ENCODE results near the gene PDE10A. TPM values are rescaled to one million over a fixed set of nuclear protein-coding genes. Genes with fewer than 3 reads are reported as not detected.
A peak's percentile ranks its signal among the peaks of the same experiment; 100 is the strongest.
"Not testable (repeated sequence)": the region's sequence is repeated elsewhere in the genome, so short reads cannot be mapped to it uniquely, and the experiment has no call there.

Gene PDE10A
- total RNA-seq, 2 donors from 2014 or later, result not detected

- Mint-ChIP-seq H3K27me3 (peaks cover 5% of the 10 kb centered on the region), H3K4me3 (no peak overlapping the region), H3K36me3 (ENCODE audit: low read depth) (no peaks in the 10 kb centered on the region), H3K27ac (no peak overlapping the region), H3K4me1 (no peaks in the 10 kb centered on the region), H3K9me3 (no peaks in the 10 kb centered on the region)
- ATAC-seq (replicated peaks), result no peak
These were observed 28.8 kb downstream of the PDE10A start for GRCh38 chr6:165634101-165634880.

DNA sequence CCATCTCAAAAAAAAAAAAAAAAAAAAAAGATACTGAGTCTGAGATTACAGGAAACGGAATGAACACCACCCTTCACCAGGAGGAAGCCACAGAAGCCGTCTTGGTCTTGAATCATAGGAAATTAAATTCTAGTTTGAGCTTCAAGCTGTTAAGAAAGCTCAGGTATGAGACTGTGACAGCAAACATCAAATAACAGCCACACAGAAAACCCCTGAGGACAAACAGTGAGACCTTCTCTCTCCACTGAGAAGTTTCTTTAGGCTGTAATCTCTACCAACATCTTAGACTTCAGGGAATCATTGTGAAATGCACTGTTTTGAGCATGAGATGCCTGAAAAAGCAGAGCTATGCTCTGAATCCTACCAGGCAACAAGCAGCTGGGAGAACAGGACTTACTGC is 30.8 kb downstream of the PDE10A start:
- no peak overlapping the region for H3K27ac Mint-ChIP-seq
- H3K9me3 Mint-ChIP-seq, result no peaks in the 10 kb centered on the region
- H3K36me3 Mint-ChIP-seq (ENCODE audit: low read depth), result no peaks in the 10 kb centered on the region
- H3K27me3 Mint-ChIP-seq, result peaks cover 5% of the 10 kb centered on the region
- ATAC-seq (replicated peaks), result peak; percentile 28
- H3K4me3 Mint-ChIP-seq, result no peak overlapping the region
- H3K4me1 Mint-ChIP-seq, result no peaks in the 10 kb centered on the region

GRCh38 chr6:165630544-165630953 is 32.5 kb downstream of the PDE10A start:
- H3K9me3 Mint-ChIP-seq, result no peaks in the 10 kb centered on the region
- H3K27ac Mint-ChIP-seq, result no peak overlapping the region
- no peaks in the 10 kb centered on the region for H3K36me3 Mint-ChIP-seq (ENCODE audit: low read depth)
- H3K4me1 Mint-ChIP-seq, result no peaks in the 10 kb centered on the region
- H3K4me3 Mint-ChIP-seq, result no peak overlapping the region
- H3K27me3 Mint-ChIP-seq, result peaks cover 5% of the 10 kb centered on the region
- no peak for ATAC-seq (replicated peaks)

DNA sequence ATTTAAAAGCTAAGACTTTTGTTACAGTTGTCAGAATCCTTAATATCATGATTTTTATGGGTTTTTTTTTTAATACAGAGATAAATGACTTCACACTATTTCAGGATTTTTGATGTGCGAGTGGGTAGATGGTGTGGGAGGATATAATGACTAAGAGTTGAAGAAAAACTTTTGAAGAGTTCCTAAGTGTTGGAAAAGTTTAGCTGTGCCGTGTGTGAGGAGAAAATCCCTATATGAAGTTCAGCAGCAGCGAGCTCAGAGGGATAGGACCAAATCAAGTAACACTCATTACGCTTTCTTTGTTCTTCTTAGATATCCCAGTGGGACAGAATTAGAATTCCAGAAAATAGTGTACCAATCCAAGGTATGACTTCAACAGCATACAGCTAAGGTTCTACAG is 34.1 kb downstream of the PDE10A start:
- no peak for ATAC-seq (replicated peaks)
- Mint-ChIP-seq H3K27ac (no peak overlapping the region), H3K4me1 (no peaks in the 10 kb centered on the region), H3K27me3 (peaks cover 5% of the 10 kb centered on the region), H3K9me3 (peaks cover 4% of the 10 kb centered on the region), H3K4me3 (no peak overlapping the region), H3K36me3 (ENCODE audit: low read depth) (no peaks in the 10 kb centered on the region)

DNA sequence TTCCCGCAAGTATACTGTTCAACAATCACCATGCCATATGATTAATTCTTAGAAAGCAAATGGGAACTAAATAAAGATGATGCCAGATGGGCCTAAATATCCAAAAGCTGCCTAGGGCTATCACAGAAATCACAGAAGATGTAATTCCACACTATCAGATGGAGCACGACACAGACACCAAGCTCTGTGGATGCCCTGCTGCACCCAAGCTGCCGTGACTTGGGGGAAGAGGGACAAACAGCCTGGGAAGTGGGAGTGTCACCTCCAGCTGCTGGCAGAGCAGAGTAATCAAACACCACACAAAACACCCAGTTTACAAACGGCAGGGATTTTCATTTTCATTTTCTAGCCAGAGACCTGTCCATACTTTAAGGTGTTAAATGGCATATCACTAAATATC is 35.7 kb downstream of the PDE10A start:
- Mint-ChIP-seq H3K9me3 (peaks cover 7% of the 10 kb centered on the region), H3K36me3 (ENCODE audit: low read depth) (no peaks in the 10 kb centered on the region)

DNA sequence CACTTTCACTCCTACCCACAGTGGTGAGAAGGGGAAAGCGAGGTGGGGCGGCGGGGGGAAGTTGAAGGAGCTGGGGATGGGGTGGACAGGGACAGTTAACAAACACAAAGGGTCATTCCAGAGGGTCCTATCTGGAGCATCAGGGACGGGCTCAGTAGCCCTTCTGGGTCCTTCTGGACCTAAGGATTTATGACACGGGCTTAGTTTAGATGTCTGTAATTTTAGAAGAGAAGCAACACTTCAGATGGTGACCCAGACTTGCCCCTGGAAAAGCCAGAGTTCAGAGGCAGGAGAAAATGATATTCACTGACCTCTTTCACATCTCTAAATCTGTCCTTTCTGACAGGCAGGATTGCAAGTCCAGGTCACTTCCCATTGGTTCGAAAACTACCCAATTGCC is 36.3 kb downstream of the PDE10A start:
- Mint-ChIP-seq H3K4me3 (no peak overlapping the region), H3K27ac (no peak overlapping the region), H3K9me3 (peaks cover 7% of the 10 kb centered on the region), H3K4me1 (no peaks in the 10 kb centered on the region), H3K27me3 (no peaks in the 10 kb centered on the region), H3K36me3 (ENCODE audit: low read depth) (no peaks in the 10 kb centered on the region)
- no peak for ATAC-seq (replicated peaks)

More for the DNA sequence above, 35.7 kb downstream of the PDE10A start:
- Mint-ChIP-seq H3K4me1 (no peaks in the 10 kb centered on the region), H3K27ac (no peak overlapping the region), H3K4me3 (no peak overlapping the region), H3K27me3 (no peaks in the 10 kb centered on the region)
- ATAC-seq (replicated peaks), result no peak

GRCh38 chr6:165624871-165625639 is 38.0 kb downstream of the PDE10A start:
- no peak overlapping the region for H3K4me3 Mint-ChIP-seq
- H3K27me3 Mint-ChIP-seq, result no peaks in the 10 kb centered on the region
- no peaks in the 10 kb centered on the region for H3K36me3 Mint-ChIP-seq (ENCODE audit: low read depth)
- no peak for ATAC-seq (replicated peaks)
- peaks cover 7% of the 10 kb centered on the region for H3K9me3 Mint-ChIP-seq
- no peaks in the 10 kb centered on the region for H3K4me1 Mint-ChIP-seq
- H3K27ac Mint-ChIP-seq, result no peak overlapping the region

DNA sequence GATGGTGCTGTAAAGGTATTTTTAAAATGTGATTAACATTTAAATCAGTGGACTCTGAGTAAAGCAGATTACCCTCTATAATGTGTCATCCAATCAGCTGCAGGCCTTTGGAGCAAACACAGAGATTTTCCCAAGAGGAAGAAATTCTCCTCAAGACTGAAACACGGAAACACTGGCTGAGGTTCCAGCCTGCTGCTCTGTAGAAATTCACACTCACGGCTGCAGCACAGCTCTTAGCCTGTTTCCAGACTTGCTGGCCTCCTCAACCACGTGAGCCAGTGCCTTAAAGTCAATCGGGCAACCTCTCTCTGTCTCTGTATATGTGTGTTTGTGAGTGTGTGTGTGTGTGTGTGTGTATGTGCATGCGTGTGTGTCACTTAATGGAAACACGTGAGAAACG is 41.1 kb downstream of the PDE10A start:
- Mint-ChIP-seq H3K4me3 (no peak overlapping the region), H3K4me1 (no peaks in the 10 kb centered on the region), H3K9me3 (peaks cover 7% of the 10 kb centered on the region), H3K27me3 (no peaks in the 10 kb centered on the region), H3K27ac (no peak overlapping the region), H3K36me3 (ENCODE audit: low read depth) (no peaks in the 10 kb centered on the region)
- ATAC-seq (replicated peaks), result no peak

GRCh38 chr6:165618891-165619290 is 44.1 kb downstream of the PDE10A start:
- H3K4me1 Mint-ChIP-seq; ATAC-seq (replicated peaks); H3K27ac Mint-ChIP-seq; H3K9me3 Mint-ChIP-seq; H3K27me3 Mint-ChIP-seq; H3K4me3 Mint-ChIP-seq; H3K36me3 Mint-ChIP-seq (ENCODE audit: low read depth): not testable (repeated sequence)

DNA sequence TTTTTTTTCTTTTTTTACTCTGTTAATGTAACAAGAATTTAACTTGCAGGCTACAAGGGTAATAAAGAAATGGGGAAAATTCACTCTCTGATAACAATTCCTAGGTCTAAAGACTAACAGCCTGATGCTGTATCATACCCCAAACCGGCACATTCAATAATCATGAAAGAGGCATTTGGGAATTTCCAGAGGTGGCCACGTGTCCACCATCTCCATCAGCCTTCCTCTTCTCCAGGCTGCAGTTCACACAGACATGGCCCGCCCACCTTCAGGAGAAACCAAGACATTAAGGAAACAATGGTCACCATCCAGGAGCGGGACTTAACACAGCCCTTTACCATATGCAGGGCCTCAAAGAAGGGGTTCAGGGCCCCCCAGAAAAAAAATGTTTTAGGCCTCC is 44.8 kb downstream of the PDE10A start:
- Mint-ChIP-seq H3K9me3 (no peaks in the 10 kb centered on the region), H3K4me1 (no peaks in the 10 kb centered on the region), H3K27ac (no peak overlapping the region), H3K27me3 (no peaks in the 10 kb centered on the region), H3K4me3 (no peak overlapping the region), H3K36me3 (ENCODE audit: low read depth) (no peaks in the 10 kb centered on the region)
- ATAC-seq (replicated peaks), result no peak

DNA sequence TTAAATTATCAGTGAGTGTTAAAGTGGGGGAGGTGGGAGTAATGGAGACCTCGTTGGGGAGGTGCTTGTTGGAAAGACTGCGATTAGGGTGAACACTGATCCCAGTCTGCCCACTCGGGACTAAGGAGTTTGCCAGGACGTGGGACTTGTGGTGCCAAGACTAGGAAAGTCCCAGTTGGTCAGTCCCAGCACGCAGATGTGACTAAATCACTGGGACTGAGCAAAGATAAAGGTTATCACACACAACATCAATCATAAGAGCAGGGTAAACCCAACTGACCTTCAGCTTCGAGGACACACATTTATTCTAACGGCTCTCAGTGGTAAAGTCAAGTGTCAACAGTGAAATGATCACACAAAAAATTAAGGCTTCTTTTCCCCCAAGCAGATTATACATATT is 45.5 kb downstream of the PDE10A start:
- ATAC-seq (replicated peaks), result no peak
- no peaks in the 10 kb centered on the region for H3K36me3 Mint-ChIP-seq (ENCODE audit: low read depth)
- H3K27me3 Mint-ChIP-seq, result no peaks in the 10 kb centered on the region
- H3K4me1 Mint-ChIP-seq, result no peaks in the 10 kb centered on the region
- H3K27ac Mint-ChIP-seq, result no peak overlapping the region
- no peaks in the 10 kb centered on the region for H3K9me3 Mint-ChIP-seq
- H3K4me3 Mint-ChIP-seq, result no peak overlapping the region

GRCh38 chr6:165616116-165616515 is 46.9 kb downstream of the PDE10A start:
- no peaks in the 10 kb centered on the region for H3K4me1 Mint-ChIP-seq
- no peaks in the 10 kb centered on the region for H3K36me3 Mint-ChIP-seq (ENCODE audit: low read depth)
- H3K9me3 Mint-ChIP-seq, result peaks cover 5% of the 10 kb centered on the region
- no peaks in the 10 kb centered on the region for H3K27me3 Mint-ChIP-seq
- H3K27ac Mint-ChIP-seq, result no peak overlapping the region
- ATAC-seq (replicated peaks), result no peak
- no peak overlapping the region for H3K4me3 Mint-ChIP-seq

DNA sequence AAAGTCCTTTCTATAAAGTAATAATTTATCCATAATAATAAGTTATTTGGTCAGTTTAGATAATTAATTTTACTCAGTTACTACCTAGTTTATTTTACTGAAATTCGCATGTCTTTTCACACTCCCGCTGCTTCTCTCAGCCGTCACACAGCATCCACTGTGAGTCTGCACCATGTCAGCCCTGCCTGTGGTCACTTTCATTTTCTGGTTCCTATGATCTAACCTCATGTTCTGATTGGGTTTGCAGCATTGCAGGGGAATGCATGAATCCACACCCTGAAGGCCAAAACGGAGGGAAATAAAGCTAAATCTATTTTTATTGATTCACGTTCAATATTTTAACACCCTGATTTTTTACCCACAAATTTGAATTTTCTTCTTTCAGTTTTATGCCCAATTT is 47.4 kb downstream of the PDE10A start:
- H3K27me3 Mint-ChIP-seq, result no peaks in the 10 kb centered on the region
- no peak for ATAC-seq (replicated peaks)
- no peak overlapping the region for H3K4me3 Mint-ChIP-seq
- no peaks in the 10 kb centered on the region for H3K4me1 Mint-ChIP-seq
- H3K36me3 Mint-ChIP-seq (ENCODE audit: low read depth), result no peaks in the 10 kb centered on the region
- H3K27ac Mint-ChIP-seq, result no peak overlapping the region
- H3K9me3 Mint-ChIP-seq, result peaks cover 5% of the 10 kb centered on the region

- no peaks in the 10 kb centered on the region for H3K27me3 Mint-ChIP-seq
- no peak overlapping the region for H3K4me3 Mint-ChIP-seq
- peaks cover 5% of the 10 kb centered on the region for H3K9me3 Mint-ChIP-seq
- ATAC-seq (replicated peaks), result no peak
- no peaks in the 10 kb centered on the region for H3K4me1 Mint-ChIP-seq
- H3K27ac Mint-ChIP-seq, result no peak overlapping the region
- no peaks in the 10 kb centered on the region for H3K36me3 Mint-ChIP-seq (ENCODE audit: low read depth)
These were observed 51.7 kb downstream of the PDE10A start for GRCh38 chr6:165611294-165611693.

GRCh38 chr6:165608577-165608976 is 54.5 kb downstream of the PDE10A start:
- not testable (repeated sequence) for H3K4me3 Mint-ChIP-seq; H3K27ac Mint-ChIP-seq; ATAC-seq (replicated peaks); H3K27me3 Mint-ChIP-seq; H3K4me1 Mint-ChIP-seq; H3K36me3 Mint-ChIP-seq (ENCODE audit: low read depth); H3K9me3 Mint-ChIP-seq
